Astrocyte of the cerebellum (primary cell): Measurements from ENCODE around the gene SNED1.

Experiments
- DNase-seq: peaks from one replicate; pipeline ENCODE4 v3.0.0-alpha.2; 2011; ENCODE audit warnings: low read depth
- H3K4me3 ChIP-seq: 2 replicates; pipeline ENCODE4 v1.5.1; 2011; ENCODE audit warnings: mild to moderate bottlenecking, low read depth, low read length, moderate library complexity
- in situ Hi-C: cut with HindIII; loops from 2 replicates; pipeline ENCODE4 v1.10.0; 2017; ENCODE audit warnings: low sequenced_read_pairs
- TF ChIP-seq, protein P1 (sequence below): IDR thresholded peaks from 2 replicates; pipeline ENCODE4 v1.5.1; 2012; ENCODE audit warnings: low read length, low read depth, moderate library complexity, mild to moderate bottlenecking; ENCODE audit errors: missing control alignments

Gene SNED1

GRCh38 chr2:241132538-241133435, 134.4 kb downstream of the SNED1 start:
- TF ChIP-seq, protein P1, sequence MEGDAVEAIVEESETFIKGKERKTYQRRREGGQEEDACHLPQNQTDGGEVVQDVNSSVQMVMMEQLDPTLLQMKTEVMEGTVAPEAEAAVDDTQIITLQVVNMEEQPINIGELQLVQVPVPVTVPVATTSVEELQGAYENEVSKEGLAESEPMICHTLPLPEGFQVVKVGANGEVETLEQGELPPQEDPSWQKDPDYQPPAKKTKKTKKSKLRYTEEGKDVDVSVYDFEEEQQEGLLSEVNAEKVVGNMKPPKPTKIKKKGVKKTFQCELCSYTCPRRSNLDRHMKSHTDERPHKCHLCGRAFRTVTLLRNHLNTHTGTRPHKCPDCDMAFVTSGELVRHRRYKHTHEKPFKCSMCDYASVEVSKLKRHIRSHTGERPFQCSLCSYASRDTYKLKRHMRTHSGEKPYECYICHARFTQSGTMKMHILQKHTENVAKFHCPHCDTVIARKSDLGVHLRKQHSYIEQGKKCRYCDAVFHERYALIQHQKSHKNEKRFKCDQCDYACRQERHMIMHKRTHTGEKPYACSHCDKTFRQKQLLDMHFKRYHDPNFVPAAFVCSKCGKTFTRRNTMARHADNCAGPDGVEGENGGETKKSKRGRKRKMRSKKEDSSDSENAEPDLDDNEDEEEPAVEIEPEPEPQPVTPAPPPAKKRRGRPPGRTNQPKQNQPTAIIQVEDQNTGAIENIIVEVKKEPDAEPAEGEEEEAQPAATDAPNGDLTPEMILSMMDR, result no peak
- in situ Hi-C loops, result no loop called here
- H3K4me3 ChIP-seq, result no peak overlapping the region
- no peak for DNase-seq

DNA sequence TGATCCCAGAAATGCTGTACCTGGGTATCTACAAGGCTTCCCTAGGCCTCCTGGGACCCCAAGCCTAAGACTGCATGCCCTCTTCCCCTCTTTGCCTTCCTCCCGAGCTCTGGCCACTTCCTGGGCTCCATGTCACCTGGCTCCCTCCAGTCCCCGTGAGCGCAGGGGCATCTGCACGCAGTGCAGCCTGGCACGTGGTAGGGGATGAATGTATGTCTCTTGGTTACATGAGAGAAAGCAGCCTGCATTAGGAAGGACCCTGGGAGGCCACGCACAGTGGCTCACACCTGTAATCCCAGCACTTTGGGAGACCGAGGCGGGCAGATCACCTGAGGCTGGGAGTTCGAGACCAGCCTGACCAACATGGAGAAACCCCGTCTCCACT, 135.0 kb downstream of the SNED1 start:
- TF ChIP-seq, protein P1, result no peak

DNA sequence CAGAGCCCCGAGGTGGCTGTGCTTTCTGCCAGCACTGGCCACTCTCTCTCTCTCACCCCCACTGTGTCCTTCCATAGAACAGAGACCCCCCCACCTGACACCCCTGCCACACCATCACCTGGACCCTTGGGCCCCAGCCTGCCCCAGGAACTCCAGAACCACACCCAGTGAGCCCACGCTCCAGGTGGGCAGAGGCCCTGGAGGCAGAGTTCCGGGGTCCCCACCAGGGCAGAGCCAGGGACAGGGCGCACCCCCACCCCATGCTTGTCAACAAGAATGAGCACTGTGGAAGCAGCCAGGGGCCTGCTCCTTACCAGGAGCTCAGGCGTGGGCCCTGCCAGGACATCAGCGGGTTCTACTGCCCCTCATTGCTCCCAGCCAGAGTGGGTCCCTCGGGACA, 136.3 kb downstream of the SNED1 start:
- H3K4me3 ChIP-seq, result no peak overlapping the region
- TF ChIP-seq, protein P1, result no peak
- no peak for DNase-seq
- in situ Hi-C loops, result no loop called here

More for the DNA sequence above, 135.0 kb downstream of the SNED1 start:
- in situ Hi-C loops, result no loop called here
- H3K4me3 ChIP-seq, result no peak overlapping the region
- DNase-seq, result no peak

DNA sequence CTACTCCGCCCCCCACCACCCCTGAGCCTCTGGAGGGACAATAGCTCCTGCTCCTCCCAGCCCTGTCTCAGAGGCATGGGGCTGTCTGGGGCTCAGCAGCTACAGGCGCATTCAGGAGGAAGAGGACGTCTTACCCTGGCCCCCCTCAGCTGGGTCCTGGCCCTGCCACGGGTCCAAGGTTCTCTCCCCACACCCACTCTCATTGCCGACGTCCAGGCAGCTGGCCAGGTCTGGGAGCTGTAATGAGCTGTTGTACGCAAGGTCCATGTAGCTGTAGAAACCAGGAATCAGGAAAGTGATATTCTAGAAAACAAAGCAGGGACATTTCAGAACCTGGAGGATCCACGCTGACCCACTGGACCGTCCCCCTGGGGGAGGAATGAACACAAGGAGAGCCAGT, 137.3 kb downstream of the SNED1 start:
- DNase-seq, result no peak
- TF ChIP-seq, protein P1, result no peak
- H3K4me3 ChIP-seq, result no peak overlapping the region
- in situ Hi-C loops, result no loop called here

DNA sequence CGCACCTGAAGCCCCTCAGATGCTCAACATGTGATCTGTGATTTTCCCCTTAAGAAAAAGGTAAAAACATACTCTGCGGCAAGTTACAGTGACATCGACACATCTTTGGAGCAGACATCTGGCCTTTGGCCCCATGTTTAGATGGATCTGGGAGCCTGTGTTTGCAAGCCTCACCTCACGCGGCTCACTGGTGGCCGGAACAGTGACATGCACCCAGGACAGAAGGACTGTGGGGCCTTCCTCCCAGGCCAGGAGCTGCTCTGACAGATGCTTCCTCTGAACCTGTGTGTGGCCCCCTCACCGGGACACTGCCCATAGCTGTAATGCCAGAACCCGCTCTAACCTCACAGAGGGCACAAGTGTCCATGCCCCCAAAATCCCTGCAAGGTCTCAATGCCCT, 137.8 kb downstream of the SNED1 start:
- no peak overlapping the region for H3K4me3 ChIP-seq
- no peak for DNase-seq
- TF ChIP-seq, protein P1, result no peak
- in situ Hi-C loops, result no loop called here

DNA sequence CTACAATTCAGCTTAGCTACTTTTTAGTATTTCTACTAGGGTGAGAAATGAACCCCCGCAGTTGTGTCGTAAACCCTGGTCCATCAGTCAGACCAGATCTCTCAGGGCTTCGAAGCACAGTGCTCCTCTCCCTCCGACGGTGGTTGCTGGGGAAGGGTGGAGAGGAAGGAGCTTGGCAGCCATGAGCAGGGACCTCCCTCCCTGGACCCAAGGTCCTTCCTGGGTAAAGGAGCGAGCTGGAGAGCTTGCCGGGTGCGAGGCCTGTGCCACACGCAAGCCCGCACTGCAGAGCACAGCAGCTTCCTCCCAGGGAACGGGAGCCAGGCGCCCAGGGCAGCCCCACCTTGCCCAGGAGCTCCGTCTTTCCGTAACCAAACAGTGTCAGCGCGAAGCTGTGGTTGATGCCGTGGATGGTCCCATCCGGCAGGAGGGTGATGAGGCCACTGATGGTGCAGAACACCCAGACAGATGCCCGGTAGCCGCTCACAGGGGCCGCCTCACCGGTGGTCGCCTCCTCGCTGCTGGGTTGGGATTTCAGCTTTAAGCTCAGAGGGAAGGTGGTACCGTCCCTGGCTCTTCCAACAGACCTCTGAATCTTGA, 138.3 kb downstream of the SNED1 start:
- no peak overlapping the region for H3K4me3 ChIP-seq
- no peak for DNase-seq
- in situ Hi-C loops, result no loop called here
- TF ChIP-seq, protein P1, result no peak
